Ecto neural progenitor cell (in vitro differentiated cells): ENCODE results near the gene LCE4A.
"Not testable (repeated sequence)": the region's sequence is repeated elsewhere in the genome, so short reads cannot be mapped to it uniquely, and the experiment has no call there.

Experiments used
- DNase-seq: peaks from one replicate; pipeline ENCODE4 v3.0.0-alpha.2; 2018; ENCODE audit warnings: low spot score

Gene LCE4A

GRCh38 chr1:152707860-152708259 lies at the start of gene LCE4A:
LCE4A (plus strand) TSS chr1:152708160; CDS start chr1:152709076, 916 bp downstream.
- no peak for DNase-seq

DNA sequence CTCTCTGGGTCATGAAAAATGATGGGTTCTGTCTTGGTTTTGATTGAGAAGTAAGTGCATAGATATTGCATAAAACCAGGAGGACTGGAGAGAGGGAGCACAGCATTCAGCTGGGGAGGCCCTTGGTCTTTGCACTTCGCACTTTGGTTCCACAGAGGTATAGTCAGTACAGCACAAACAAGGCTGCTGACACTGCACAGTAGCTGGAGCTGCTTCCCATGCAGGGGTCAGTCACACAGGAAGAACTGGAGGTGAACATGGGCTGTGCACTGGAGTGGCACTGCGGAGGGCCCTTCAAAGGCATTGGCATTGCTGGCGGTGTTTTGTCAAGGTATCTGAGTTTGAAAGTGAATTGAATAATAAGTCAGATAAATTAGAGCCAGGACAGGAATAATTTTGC lies 49.3 kb upstream of the LCE4A start:
- DNase-seq: no peak

DNA sequence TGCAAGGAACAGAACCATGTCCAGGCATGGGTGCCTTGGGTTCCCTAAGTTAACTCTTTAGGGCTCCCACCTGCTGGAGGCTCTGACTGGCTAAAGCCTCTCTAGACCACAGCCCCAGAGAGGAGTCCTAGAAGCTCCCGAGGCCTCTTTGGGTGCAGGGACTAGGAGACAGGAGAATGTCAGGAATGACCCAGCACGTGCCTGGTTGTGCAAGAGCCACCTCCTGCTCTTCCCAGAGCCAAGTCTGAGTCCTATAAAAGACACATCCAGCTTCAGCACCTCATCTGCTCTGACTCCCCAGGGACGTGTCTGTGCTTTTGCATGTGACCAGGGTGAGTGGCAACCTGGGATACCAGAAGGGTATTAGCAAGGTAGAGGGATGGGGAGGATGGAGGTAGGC lies 44.9 kb upstream of the LCE4A start, which contains the start of gene LCE2D:
LCE2D (plus strand) TSS at position 283 of the 400 bp plus-strand sequence. CDS start 726 bp downstream, outside the sequence.
- DNase-seq: no peak

- not testable (repeated sequence) for DNase-seq
These were observed 41.8 kb upstream of the LCE4A start for GRCh38 chr1:152666171-152666570.

GRCh38 chr1:152667648-152668047 lies 40.3 kb upstream of the LCE4A start:
- DNase-seq: no peak

DNA sequence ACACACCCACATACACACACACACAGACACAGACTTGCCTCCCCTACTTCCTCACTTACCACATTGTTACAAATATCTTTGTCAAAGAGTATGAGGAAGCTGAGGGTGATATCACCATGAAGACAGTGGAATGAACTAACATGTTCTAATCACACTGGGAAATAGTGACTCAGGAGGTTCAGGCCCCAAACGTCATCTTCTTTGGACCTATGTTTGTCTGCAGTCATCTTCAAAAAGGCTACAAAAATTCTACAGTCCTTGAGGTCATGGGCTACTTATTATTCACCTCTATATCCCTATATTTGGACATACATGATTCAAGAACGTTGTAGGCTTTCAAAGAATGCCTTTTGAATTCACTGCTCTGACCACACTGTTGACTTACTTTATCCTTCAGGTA lies 34.9 kb upstream of the LCE4A start:
- DNase-seq: no peak

DNA sequence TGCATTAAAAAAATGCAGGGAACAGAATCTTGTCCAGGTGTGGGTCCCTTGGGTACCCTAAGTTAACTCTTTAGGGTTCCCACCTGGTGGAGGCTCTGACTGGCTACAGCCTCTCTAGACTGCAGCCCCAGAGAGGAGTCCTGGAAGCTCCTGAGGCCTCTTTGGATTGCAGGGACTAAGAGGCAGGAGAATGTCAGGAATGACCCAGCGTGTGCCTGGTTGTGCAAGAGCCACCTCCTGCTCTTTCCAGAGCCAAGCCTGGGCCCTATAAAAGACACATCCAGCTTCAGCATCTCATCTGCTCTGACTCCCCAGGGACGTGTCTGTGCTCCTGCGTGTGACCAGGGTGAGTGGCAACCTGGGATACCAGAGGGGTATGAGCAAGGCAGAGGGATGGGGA lies 33.0 kb upstream of the LCE4A start, which contains the start of gene LCE2C:
LCE2C (plus strand) TSS at position 297 of the 400 bp plus-strand sequence. CDS start 737 bp downstream, outside the sequence.
- not testable (repeated sequence) for DNase-seq

- no peak for DNase-seq
These were observed 28.5 kb upstream of the LCE4A start for GRCh38 chr1:152679459-152679858.

DNA sequence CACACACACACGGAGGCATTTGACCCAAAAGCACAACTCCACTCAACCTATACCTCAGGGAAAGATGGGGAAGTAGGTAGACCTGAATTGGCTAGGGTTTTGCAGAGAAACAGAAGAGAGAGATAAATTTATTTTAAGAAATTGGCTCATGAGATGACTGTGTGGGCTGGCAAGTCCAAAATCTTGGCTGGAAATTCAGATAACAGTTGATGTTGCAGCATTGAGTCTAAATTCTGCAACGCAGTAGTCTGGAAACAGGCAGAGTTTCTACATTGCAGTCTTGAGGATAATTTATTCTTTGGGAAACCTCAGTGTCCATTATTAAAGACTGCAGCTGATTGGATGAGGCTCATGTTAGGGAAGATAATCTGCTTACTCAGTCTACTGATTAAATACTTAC lies 26.3 kb upstream of the LCE4A start:
- DNase-seq: no peak

- DNase-seq: no peak
These were observed 24.1 kb upstream of the LCE4A start for GRCh38 chr1:152683846-152684245.

GRCh38 chr1:152685823-152686222 lies 22.1 kb upstream of the LCE4A start, which contains the start of gene LCE2B:
LCE2B (plus strand) TSS chr1:152686123; CDS start chr1:152686844, 721 bp downstream.
- DNase-seq: not testable (repeated sequence)

- DNase-seq: no peak
These were observed 10.0 kb upstream of the LCE4A start, which contains the start of gene LCE2A for GRCh38 chr1:152697701-152698600. LCE2A (plus strand) TSS chr1:152698345; CDS start chr1:152698902, 557 bp downstream.

DNA sequence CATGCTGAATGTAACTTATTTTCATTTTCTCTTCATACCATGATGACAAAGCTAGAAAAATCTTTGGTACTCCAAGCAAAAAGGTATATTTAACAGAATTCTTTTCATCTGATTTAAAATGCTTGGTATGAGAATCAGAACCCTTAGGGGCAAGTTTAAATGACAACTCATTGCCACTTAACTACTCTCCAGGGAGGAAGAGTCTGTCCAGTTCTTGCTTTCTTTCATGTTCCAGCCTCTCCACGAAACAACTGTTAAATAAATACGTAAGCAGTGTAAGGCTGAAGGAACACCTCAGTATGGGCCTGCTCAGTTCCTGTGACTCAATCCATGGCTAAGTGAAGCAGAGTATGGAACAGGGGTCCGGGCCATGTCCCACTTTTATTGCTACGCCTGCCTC lies 8.2 kb upstream of the LCE4A start:
- DNase-seq: no peak

- DNase-seq: no peak
These were observed 10.3 kb downstream of the LCE4A start for GRCh38 chr1:152718238-152718637.

GRCh38 chr1:152725261-152725660 lies 17.3 kb downstream of the LCE4A start:
- DNase-seq: no peak

DNA sequence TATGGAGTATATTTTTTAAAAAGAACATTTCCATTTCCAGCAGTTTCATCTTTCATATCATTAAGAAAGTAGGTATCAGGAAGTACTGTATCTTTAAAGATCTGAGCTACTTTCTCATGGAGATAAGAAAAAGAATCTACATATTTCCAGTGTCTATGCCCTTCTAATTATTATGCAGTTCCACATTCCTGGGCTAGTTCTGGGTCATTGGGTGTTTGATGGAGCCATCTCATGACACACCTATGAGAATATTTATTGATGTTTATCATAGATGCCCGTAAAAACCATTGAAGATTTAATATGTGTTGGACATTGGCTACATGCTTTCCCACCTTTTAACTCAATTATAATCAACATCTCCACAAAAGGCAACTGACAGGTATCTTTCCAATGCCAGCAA lies 21.0 kb downstream of the LCE4A start:
- no peak for DNase-seq

GRCh38 chr1:152735648-152736047 lies 27.7 kb downstream of the LCE4A start:
- DNase-seq: no peak

DNA sequence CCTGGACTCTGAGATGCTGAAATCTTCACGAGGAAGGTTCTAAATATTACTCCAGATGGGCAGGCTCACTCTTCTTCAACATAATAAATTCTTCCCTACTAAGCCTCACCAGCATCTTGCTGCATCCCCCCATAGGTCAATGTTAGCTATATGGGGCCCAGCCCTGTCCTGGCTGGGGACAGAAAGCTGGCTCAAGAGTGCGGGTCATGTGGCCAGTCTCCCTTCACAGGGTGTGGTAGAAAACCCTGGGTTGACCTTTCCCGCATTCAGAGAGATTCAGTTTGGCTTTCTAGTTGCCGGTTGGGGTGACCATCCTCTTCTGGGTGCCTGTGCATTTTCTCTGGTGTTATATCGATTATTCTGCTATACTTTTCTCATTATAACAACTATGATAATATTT lies 30.0 kb downstream of the LCE4A start:
- no peak for DNase-seq

- no peak for DNase-seq
These were observed 31.9 kb downstream of the LCE4A start for GRCh38 chr1:152739841-152740240.

GRCh38 chr1:152741656-152742055 lies 33.7 kb downstream of the LCE4A start:
- DNase-seq: no peak

DNA sequence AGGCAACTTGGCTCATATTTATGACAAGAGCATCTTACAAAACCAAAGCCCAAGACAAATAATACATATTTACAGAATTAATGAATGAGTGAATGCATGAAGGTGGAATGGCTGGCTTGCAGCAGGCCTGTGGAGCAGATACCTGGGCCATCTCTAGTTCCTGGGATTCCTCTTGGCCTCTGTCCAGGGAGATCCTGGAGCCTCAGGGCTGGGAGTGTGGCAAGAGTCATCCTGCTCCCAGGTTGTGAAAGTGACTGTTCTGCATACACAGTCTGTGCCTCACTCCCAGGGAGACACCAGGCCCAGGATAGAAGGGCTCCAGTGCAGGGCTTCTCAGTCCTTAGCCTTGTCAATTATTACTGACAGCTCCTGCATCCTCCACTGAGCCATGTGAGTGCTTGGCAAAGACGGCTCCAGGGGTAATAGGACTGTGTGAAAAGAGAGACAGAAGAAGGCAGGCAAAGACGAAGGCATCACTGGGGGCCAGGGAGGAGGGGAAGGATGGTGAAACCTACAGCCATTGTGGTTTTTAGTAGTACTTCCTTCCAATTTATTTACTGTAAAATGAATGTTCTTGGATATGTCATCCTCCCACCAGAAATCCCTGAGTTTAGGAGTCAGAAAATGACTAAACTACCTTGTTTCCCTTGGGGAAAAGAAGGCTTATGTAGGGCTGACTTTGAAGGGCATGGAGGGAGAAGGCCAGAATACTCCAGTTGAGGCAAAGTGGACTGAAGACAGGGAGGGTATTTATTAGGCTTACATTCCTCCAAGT lies 35.6 kb downstream of the LCE4A start:
- DNase-seq: no peak

GRCh38 chr1:152745289-152745704 lies 37.3 kb downstream of the LCE4A start:
- DNase-seq: no peak
